Measurements from ENCODE around the gene WDR81.
A peak's percentile ranks its signal among the peaks of the same experiment; 100 is the strongest.
"Not testable (repeated sequence)": the region's sequence is repeated elsewhere in the genome, so short reads cannot be mapped to it uniquely, and the experiment has no call there.

Gene WDR81

GRCh38 chr17:1755827-1756262 lies 31.3 kb downstream of the WDR81 start:
- DNase-seq, result no peak

- DNase-seq, result no peak
These were observed 34.3 kb downstream of the WDR81 start for GRCh38 chr17:1758807-1759206.

GRCh38 chr17:1759529-1759928 lies 35.0 kb downstream of the WDR81 start:
- no peak for DNase-seq

GRCh38 chr17:1762233-1762900 lies 37.9 kb downstream of the WDR81 start:
- no peak for DNase-seq

GRCh38 chr17:1762901-1763898 lies 38.7 kb downstream of the WDR81 start:
- DNase-seq, result no peak

- DNase-seq, result peak; percentile 52
These were observed 39.8 kb downstream of the WDR81 start for GRCh38 chr17:1764284-1764683.

- DNase-seq, result not testable (repeated sequence)
These were observed 40.2 kb downstream of the WDR81 start for GRCh38 chr17:1764705-1765104.

GRCh38 chr17:1765576-1765975 lies 41.1 kb downstream of the WDR81 start:
- DNase-seq, result no peak

- DNase-seq, result no peak
These were observed 42.1 kb downstream of the WDR81 start for GRCh38 chr17:1766382-1767135.

GRCh38 chr17:1767358-1767757 lies 42.9 kb downstream of the WDR81 start:
- no peak for DNase-seq

- peak; percentile 8 for DNase-seq
These were observed 45.4 kb downstream of the WDR81 start for GRCh38 chr17:1769822-1770477.

- not testable (repeated sequence) for DNase-seq
These were observed 48.6 kb downstream of the WDR81 start for GRCh38 chr17:1773000-1773695.

GRCh38 chr17:1773696-1774181 lies 49.2 kb downstream of the WDR81 start:
- DNase-seq, result no peak

- DNase-seq, result no peak
These were observed 50.1 kb downstream of the WDR81 start for GRCh38 chr17:1774390-1775176.

GRCh38 chr17:1776328-1776727 lies 51.8 kb downstream of the WDR81 start:
- no peak for DNase-seq

- DNase-seq, result no peak
These were observed 52.4 kb downstream of the WDR81 start for GRCh38 chr17:1776857-1777256.

GRCh38 chr17:1779571-1780131 lies 55.1 kb downstream of the WDR81 start:
- no peak for DNase-seq

- no peak for DNase-seq
These were observed 57.7 kb downstream of the WDR81 start for GRCh38 chr17:1782171-1782567.

- DNase-seq, result no peak
These were observed 58.8 kb downstream of the WDR81 start for GRCh38 chr17:1783271-1783670.

- no peak for DNase-seq
These were observed 59.5 kb downstream of the WDR81 start for GRCh38 chr17:1783834-1784611.
